Measurements from ENCODE around the gene DENND2A.

Gene DENND2A

DNA sequence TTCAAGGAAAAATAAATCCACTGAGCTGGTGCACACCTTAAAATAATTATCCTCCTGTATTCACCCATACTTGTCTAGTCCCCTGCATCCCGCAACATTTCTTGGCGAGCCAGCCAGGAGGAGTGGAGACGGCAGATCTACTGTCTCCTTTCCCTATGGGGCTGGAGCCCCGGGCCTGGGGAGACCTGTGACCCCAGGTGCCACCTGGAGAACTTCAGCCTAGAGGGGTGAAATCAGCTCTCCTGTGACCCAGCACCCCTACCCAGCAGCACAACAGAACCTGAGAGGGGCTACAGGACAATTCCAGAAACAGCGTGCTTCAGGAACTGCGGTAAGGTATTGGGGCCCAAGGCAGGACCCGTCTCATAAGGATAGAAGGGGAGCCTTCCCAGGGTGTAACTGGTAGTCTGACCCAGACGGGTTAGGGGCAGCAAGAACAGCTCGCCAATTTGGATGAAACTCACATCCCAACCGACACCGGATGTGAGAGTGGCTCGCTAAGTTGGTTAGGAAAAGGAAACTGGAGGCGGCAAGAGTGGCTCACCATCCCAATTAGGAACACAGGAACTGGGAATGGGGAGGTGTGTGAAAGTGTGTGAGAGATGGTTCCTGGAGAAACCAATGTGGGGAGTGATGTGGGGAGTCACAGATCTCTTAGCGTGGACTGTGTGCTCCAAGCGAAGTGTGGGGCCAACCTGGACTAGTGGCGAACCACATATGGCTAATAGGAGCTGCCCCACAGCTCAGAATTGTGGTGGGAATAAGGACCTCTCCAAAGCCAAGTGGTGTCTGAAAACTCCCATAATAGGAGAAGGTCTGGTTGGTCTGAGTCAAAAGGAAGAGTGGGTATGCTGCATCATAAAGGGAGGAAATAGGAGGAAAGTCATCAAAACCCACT, 15.1 kb upstream of the DENND2A start:
- H3K27me3 ChIP-seq (ENCODE audit: insufficient read depth, poor library complexity, severe bottlenecking) = no peaks in the 10 kb centered on the region
- no peak overlapping the region for H3K4me3 ChIP-seq (replicated peaks; ENCODE audit: insufficient read depth, low read length)
- TF ChIP-seq CTCF (IDR thresholded peaks at IDR 0.05; ENCODE audit: insufficient read depth, low read length) (no peak), POLR2AphosphoS5 (IDR thresholded peaks at IDR 0.05; ENCODE audit: low read depth) (no peak), GABPA (IDR thresholded peaks at IDR 0.05; ENCODE audit: low read depth) (no peak), SPI1 (IDR thresholded peaks at IDR 0.05; ENCODE audit: borderline replicate concordance, low read depth) (no peak)
- TF ChIP-seq, protein P1, sequence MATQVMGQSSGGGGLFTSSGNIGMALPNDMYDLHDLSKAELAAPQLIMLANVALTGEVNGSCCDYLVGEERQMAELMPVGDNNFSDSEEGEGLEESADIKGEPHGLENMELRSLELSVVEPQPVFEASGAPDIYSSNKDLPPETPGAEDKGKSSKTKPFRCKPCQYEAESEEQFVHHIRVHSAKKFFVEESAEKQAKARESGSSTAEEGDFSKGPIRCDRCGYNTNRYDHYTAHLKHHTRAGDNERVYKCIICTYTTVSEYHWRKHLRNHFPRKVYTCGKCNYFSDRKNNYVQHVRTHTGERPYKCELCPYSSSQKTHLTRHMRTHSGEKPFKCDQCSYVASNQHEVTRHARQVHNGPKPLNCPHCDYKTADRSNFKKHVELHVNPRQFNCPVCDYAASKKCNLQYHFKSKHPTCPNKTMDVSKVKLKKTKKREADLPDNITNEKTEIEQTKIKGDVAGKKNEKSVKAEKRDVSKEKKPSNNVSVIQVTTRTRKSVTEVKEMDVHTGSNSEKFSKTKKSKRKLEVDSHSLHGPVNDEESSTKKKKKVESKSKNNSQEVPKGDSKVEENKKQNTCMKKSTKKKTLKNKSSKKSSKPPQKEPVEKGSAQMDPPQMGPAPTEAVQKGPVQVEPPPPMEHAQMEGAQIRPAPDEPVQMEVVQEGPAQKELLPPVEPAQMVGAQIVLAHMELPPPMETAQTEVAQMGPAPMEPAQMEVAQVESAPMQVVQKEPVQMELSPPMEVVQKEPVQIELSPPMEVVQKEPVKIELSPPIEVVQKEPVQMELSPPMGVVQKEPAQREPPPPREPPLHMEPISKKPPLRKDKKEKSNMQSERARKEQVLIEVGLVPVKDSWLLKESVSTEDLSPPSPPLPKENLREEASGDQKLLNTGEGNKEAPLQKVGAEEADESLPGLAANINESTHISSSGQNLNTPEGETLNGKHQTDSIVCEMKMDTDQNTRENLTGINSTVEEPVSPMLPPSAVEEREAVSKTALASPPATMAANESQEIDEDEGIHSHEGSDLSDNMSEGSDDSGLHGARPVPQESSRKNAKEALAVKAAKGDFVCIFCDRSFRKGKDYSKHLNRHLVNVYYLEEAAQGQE (IDR thresholded peaks at IDR 0.05; ENCODE audit: insufficient replicate concordance, low read depth) = no peak
- H3K27ac ChIP-seq (replicated peaks) = no peak overlapping the region
- DNase-seq (ENCODE audit: low read depth in 1 of 2, low spot score in 1 of 2) = no peak

DNA sequence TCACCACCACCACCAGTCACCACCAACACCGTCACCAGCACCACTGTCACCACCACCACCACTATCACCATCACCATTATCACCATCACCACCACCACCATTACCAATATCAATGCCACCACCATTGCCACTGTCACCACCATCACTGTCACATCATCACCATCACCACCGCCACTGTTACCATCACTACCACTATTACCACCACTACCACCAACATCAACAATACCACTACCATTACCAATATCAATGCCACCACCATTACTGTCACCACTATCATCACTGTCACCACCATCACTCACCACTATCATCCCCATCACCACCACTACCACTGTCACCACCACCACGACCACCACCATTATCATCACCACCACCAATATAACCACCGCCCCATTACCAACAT, 14.0 kb upstream of the DENND2A start:
- Histone ChIP-seq H3K27me3 (ENCODE audit: insufficient read depth, poor library complexity, severe bottlenecking) (no peaks in the 10 kb centered on the region), H3K27ac (replicated peaks) (no peak overlapping the region), H3K4me3 (replicated peaks; ENCODE audit: insufficient read depth, low read length) (no peak overlapping the region)
- TF ChIP-seq POLR2AphosphoS5 (IDR thresholded peaks at IDR 0.05; ENCODE audit: low read depth) (no peak), GABPA (IDR thresholded peaks at IDR 0.05; ENCODE audit: low read depth) (no peak), SPI1 (IDR thresholded peaks at IDR 0.05; ENCODE audit: borderline replicate concordance, low read depth) (no peak), CTCF (IDR thresholded peaks at IDR 0.05; ENCODE audit: insufficient read depth, low read length) (no peak)
- TF ChIP-seq, protein P1 (IDR thresholded peaks at IDR 0.05; ENCODE audit: insufficient replicate concordance, low read depth) = no peak
- no peak for DNase-seq (ENCODE audit: low read depth in 1 of 2, low spot score in 1 of 2)

DNA sequence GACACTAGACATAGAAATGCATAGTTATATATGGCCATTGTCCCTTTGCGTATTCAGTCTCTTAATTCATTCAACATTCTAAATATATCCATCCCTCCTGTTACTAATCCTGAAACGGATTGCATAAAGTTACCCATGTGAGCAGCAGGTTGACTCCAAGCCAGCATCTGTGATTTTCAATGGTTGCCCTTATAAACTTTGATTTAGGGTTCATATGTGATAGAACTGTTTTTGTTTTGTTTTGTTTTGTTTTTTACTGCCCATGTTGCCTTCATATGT, 13.4 kb upstream of the DENND2A start:
- Histone ChIP-seq H3K27me3 (ENCODE audit: insufficient read depth, poor library complexity, severe bottlenecking) (no peaks in the 10 kb centered on the region), H3K27ac (replicated peaks) (no peak overlapping the region), H3K4me3 (replicated peaks; ENCODE audit: insufficient read depth, low read length) (no peak overlapping the region)
- TF ChIP-seq GABPA (IDR thresholded peaks at IDR 0.05; ENCODE audit: low read depth) (no peak), CTCF (IDR thresholded peaks at IDR 0.05; ENCODE audit: insufficient read depth, low read length) (no peak), POLR2AphosphoS5 (IDR thresholded peaks at IDR 0.05; ENCODE audit: low read depth) (no peak), SPI1 (IDR thresholded peaks at IDR 0.05; ENCODE audit: borderline replicate concordance, low read depth) (no peak)
- TF ChIP-seq, protein P1 (IDR thresholded peaks at IDR 0.05; ENCODE audit: insufficient replicate concordance, low read depth) = no peak
- DNase-seq (ENCODE audit: low read depth in 1 of 2, low spot score in 1 of 2) = no peak

Measured in HL-60 (cell line).